ENCODE results near the gene IER5L.
"Not testable (repeated sequence)": the region's sequence is repeated elsewhere in the genome, so short reads cannot be mapped to it uniquely, and the experiment has no call there.

The IER5L gene

GRCh38 chr9:129178568-129179382 is 714 bp upstream of the IER5L start:
- DNase-seq (ENCODE audit: low spot score) = peak; percentile 55

GRCh38 chr9:129177443-129177790 is 644 bp downstream of the IER5L start:
- DNase-seq (ENCODE audit: low spot score) = peak; percentile 79

GRCh38 chr9:129176701-129177442 is 1.2 kb downstream of the IER5L start:
- peak; percentile 54 for DNase-seq (ENCODE audit: low spot score)

- peak; percentile 67 for DNase-seq (ENCODE audit: low spot score)
Measured at GRCh38 chr9:129175825-129176633, 2.0 kb downstream of the IER5L start.

- DNase-seq (ENCODE audit: low spot score) = peak; percentile 10
Measured at GRCh38 chr9:129175515-129175824, 2.6 kb downstream of the IER5L start.

GRCh38 chr9:129174724-129175514 is 3.1 kb downstream of the IER5L start:
- peak; percentile 64 for DNase-seq (ENCODE audit: low spot score)

GRCh38 chr9:129174102-129174723 is 3.8 kb downstream of the IER5L start:
- DNase-seq (ENCODE audit: low spot score) = peak; percentile 91

GRCh38 chr9:129173296-129174101 is 4.6 kb downstream of the IER5L start:
- DNase-seq (ENCODE audit: low spot score) = peak; percentile 27

GRCh38 chr9:129172816-129173215 is 5.2 kb downstream of the IER5L start:
- peak; percentile 33 for DNase-seq (ENCODE audit: low spot score)

- DNase-seq (ENCODE audit: low spot score) = no peak
Measured at GRCh38 chr9:129171993-129172751, 5.9 kb downstream of the IER5L start.

GRCh38 chr9:129170229-129170628 is 7.8 kb downstream of the IER5L start:
- DNase-seq (ENCODE audit: low spot score) = no peak

GRCh38 chr9:129166623-129167557 is 11.2 kb downstream of the IER5L start:
- no peak for DNase-seq (ENCODE audit: low spot score)

- no peak for DNase-seq (ENCODE audit: low spot score)
Measured at GRCh38 chr9:129165198-129165597, 12.9 kb downstream of the IER5L start.

- DNase-seq (ENCODE audit: low spot score) = no peak
Measured at GRCh38 chr9:129164246-129164930, 13.7 kb downstream of the IER5L start.

GRCh38 chr9:129163753-129164152 is 14.3 kb downstream of the IER5L start:
- DNase-seq (ENCODE audit: low spot score) = no peak

- DNase-seq (ENCODE audit: low spot score) = not testable (repeated sequence)
Measured at GRCh38 chr9:129163198-129163670, 14.8 kb downstream of the IER5L start.

GRCh38 chr9:129162497-129163197 is 15.4 kb downstream of the IER5L start:
- DNase-seq (ENCODE audit: low spot score) = no peak

Measured in D341Med (cell line).